ENCODE data around the gene NOSIP. TPM values are rescaled to one million over a fixed set of nuclear protein-coding genes. Genes with fewer than 3 reads are reported as not detected.

Gene NOSIP
- total RNA-seq, 1 donor from 2014 or later = 38.6 TPM

- ATAC-seq = peak; percentile 15
Observed at GRCh38 chr19:49570997-49571676, 9.2 kb downstream of the NOSIP start.

DNA sequence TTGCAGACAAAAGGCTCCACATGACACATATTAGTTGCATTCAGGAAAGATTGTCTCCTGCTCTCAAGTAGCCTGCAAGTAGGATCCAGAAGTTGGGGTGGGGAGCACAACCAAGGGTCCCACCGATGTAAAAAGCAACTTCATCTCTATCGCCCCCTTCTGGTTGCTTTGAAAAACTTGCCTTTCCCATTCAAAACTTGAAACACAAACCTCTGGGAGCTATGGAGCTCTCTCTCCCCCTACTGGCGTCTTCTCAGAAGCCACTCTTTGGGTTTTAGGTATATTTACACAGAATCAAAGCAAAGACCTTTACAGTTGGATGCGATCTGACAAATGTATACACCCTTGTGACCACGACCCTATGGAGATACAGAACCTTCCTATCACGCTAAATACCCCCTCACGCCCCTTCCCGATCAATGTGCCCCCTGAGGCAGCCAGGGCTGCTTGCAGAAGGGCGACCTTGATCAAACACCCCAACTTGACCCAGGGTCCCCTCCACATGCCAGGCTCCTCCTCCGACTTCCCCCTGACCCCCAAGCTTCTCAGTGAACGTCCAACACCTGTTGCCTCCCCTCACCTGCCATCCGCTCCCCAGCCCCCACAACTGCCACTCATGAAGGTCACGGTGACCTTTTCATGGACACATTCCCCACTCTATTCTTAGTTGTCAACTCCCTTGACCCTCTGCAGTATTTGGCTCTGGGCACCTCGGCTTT, 10.1 kb downstream of the NOSIP start:
- peak; percentile 68 for ATAC-seq

DNA sequence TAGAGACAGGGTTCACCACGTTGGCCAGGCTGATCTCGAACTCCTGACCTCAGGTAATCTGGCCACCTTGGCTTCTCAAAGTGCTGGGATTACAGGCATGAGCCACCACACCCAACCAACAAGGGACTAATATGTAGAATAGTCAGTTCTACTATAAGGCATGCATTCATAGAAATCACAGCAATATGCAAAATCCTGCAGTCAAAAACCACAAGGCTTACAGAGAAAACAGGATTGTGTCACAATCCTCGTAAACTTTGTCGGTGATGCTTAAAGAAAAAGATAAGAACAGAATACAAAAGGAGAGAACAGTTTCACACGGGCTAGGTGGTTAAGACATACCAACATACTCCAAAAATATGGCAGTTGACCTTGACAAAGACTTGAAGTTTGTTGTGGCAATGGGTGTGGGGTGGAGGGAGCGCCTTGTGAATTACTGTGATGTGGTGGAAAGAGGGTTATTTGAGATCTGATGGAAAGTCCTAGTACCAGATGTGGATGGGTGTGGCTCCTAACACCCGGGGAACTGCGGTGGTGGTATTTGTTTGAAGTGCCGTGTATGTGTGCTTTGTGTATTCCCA, 12.4 kb downstream of the NOSIP start:
- ATAC-seq = no peak

GRCh38 chr19:49566302-49566701, 14.1 kb downstream of the NOSIP start:
- ATAC-seq = no peak

DNA sequence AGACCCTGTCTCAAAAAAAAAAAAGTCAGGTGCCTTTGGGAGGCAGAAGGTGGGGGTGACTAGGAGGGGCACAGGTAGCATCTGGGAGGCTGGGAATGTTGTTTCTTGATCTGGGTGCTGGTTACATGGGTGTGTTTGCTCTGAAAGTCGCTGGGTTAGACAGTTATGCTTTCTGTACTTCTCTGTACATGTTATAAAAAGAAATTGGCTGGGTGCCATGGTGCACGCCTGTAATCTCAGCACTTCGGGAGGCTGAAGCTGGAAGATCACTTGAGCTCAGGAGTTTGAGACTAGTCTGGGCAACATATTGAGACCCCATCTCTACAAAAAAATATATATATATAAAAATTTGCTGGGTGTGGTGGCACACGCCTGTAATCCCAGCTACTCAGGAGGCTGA, 15.1 kb downstream of the NOSIP start:
- ATAC-seq = no peak

GRCh38 chr19:49564616-49565045, 15.7 kb downstream of the NOSIP start:
- no peak for ATAC-seq

GRCh38 chr19:49560358-49560900, 19.9 kb downstream of the NOSIP start:
- no peak for ATAC-seq

- ATAC-seq = no peak
Observed at GRCh38 chr19:49559928-49560327, 20.4 kb downstream of the NOSIP start.

DNA sequence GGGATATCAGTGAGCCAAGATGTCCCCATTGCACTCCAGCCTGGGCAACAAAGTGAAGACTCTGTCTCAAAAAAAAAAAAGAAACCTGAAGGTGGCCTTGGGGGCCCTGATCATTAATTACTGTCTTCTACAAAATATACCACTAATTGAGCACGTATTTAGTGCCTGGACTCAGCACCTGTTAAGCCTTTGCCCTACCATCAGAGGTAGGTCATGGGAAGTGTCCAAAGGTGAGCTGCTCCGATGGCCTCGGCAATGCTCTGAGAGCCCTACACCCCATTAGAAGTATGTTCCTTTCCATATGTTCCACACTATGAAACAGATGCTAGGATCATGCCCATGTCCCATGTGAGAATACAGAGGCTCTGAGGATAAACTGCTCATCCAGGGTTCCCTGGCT, 20.9 kb downstream of the NOSIP start:
- no peak for ATAC-seq

GRCh38 chr19:49558591-49558990, 21.8 kb downstream of the NOSIP start:
- ATAC-seq = no peak

GRCh38 chr19:49557641-49558325, 22.6 kb downstream of the NOSIP start:
- no peak for ATAC-seq

GRCh38 chr19:49556412-49557398, 23.7 kb downstream of the NOSIP start:
- no peak for ATAC-seq

- ATAC-seq = peak; percentile 6
Observed at GRCh38 chr19:49555600-49556411, 24.6 kb downstream of the NOSIP start.

DNA sequence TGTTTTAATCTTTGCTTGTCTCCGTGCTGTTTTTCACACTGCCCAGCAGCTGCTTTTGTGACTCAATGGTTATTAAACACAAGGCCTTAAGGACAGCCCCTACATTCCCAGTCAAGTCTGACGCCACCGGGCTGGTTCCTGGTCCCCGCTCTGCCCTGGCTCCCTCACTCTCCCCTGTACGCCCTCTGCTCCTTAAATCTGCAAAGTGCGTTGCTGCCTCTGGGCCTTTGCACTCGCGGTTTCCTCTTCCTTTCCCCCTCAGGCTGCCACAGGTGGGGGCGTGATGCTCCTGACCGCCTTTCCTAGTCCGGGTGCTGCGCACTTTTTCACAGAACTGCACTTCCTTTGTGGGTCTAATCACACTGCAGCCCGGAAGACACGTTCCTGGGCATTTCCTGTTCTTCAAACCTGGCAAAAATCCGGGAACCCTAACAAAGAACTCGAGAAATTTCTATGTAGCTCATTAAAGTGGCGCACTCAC, 25.6 kb downstream of the NOSIP start:
- peak; percentile 76 for ATAC-seq

DNA sequence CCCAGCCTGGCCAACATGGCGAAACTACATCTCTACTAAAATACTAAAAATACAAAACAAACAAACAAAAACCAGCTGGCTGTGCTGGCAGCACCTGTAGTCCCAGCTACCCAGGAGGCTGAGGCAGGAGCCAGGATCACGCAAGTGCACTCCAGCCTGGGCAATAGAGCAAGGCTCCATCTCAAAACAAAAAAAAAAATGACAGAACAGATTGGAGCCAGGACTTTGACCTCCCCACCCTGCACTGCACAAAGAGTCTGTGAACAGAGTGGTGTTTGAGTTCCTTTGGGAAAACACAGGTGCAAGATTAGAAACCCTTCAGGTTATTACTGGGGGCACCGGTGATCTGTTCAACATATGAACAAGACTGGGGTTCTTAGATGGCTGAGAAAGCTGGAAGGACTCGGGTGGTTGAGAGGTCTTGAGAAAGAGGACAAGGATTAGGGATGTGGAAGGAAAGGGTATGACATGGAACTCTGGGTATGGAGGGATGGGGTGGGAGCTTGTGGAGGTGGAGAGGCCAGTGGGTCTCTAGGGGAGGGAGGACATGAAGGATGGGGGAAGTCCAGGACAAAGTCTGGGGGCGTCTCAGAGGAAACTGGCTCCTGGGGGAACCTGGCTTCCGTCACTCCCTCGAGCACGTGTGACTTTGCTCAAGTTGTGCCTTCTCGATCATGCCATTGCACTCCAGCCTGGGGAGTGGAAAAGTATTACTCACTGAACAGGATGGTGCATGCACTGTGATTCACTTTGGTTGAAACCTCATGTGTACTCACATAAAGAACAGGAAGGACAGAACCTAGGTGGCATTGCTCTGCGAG, 26.7 kb downstream of the NOSIP start:
- ATAC-seq = peak; percentile 94

DNA sequence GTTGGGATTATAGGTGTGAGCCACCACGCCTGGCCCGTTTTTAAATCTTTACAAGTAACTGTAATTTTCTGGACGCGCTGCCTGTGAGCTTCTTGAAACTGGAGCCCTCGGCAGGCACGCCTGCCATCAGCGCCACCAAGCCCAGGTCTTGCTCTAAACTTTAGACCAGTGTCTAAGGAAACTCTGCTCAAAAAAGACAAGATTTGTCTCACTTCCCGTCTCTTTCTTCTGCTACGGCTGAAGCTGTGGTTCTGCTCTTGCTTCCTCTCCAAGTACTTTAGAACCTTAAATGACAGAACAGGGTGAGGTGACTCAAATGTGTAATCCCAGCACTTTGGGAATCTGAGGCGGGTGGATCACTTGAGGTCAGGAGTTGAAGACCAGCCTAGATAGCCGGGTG, 27.6 kb downstream of the NOSIP start:
- no peak for ATAC-seq

DNA sequence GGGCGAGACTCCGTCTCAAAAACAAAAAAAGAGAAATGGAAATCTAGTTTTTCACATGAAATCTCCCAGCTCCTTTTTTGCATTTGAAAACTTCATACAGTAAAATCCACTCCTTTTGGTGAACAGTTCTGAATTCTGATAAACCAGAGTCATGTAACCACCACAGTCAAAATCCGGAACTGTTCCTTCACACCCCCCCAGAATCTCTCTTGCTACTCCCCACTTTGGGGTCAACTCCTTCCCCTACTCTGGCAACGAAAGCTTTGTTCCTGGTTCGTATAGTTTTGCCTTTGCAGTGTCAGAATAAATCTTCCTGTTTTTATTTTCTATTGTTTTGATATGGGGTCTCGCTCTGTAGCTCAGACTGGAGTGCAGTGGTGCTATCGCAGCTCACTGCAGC, 28.8 kb downstream of the NOSIP start:
- ATAC-seq = no peak

GRCh38 chr19:49549045-49549444, 31.3 kb downstream of the NOSIP start:
- ATAC-seq = no peak

DNA sequence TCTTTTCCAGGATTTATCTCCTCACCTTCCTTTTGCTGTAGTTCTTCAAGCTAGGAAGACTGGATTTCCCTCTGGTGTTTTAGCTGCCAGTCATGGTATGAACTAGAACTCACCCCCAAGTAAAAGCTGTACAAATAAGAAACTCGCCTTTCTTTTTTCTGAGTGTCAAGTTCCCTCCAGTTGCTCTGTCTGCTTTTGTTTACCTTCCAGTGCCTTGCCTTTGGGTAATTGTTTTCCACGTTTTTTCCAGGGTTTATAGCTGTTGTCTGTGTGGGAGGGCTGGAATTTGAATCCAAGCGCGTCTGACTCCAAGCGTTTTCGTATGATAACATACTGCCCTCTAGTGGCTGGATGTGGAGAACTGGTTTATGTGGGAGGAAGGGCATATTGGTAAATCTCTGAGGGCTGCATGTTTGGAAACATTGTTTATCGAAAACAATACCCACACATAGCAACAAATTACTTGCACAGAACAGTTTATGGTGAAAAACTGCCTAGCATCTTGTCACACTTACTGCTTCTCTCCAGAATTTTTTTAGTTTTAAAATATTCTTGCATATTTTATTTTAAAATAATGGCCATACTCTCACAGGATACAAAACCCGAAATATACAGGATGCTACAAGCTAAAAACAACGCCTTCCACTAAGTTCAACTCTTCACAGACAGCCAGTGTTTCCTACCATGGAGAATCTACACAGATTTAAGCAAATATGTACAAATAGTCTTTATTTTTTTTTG, 33.4 kb downstream of the NOSIP start:
- ATAC-seq = peak; percentile 68
